MM.1S (cell line): Measurements from ENCODE around the gene MALRD1.

Source experiments
- EZH2 ChIP-seq: fragments of 300-600 bp; sonication (generic); optimal IDR thresholded peaks from 2 replicates; pipeline ENCODE3; 2017; ENCODE audit warnings: low read depth, mild to moderate bottlenecking, antibody characterized with exemption, low read length, mixed read lengths
- EZH2phosphoT487 ChIP-seq: fragments of 300-600 bp; sonication (generic); IDR thresholded peaks from 2 replicates; pipeline ENCODE4 v1.6.1; 2018; ENCODE audit warnings: antibody characterized with exemption, low read length
- TF ChIP-seq, protein P1 (sequence below): fragments of 300-600 bp; sonication (generic); IDR thresholded peaks from 2 replicates; pipeline ENCODE4 v1.5.1; 2016; ENCODE audit warnings: antibody characterized with exemption, low read length, mixed read lengths

DNA sequence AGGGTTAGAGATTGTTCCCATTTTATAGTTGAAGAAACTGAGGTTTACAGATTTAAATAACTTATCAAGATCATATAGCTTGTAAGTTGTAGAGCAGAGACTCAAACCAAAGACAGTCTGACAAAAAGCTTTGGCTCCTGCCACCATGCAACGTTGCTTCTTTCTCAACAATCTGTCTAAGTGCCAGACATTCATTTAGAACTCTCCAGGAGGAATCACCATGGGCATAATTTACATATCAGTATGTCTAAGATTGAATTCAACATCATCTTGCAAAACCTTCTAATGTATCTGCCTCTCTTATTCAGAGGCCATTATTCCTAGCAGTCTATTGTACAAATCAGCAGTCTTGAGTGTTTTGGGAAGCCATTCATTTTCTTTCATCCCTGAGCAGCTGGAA is 604.1 kb downstream of the MALRD1 start:
- TF ChIP-seq, protein P1, sequence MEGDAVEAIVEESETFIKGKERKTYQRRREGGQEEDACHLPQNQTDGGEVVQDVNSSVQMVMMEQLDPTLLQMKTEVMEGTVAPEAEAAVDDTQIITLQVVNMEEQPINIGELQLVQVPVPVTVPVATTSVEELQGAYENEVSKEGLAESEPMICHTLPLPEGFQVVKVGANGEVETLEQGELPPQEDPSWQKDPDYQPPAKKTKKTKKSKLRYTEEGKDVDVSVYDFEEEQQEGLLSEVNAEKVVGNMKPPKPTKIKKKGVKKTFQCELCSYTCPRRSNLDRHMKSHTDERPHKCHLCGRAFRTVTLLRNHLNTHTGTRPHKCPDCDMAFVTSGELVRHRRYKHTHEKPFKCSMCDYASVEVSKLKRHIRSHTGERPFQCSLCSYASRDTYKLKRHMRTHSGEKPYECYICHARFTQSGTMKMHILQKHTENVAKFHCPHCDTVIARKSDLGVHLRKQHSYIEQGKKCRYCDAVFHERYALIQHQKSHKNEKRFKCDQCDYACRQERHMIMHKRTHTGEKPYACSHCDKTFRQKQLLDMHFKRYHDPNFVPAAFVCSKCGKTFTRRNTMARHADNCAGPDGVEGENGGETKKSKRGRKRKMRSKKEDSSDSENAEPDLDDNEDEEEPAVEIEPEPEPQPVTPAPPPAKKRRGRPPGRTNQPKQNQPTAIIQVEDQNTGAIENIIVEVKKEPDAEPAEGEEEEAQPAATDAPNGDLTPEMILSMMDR = no peak
- TF ChIP-seq EZH2phosphoT487 = no peak
- TF ChIP-seq EZH2 = no peak
